PC-9 (cell line): ENCODE results near the gene UBASH3A.

ENCODE experiments used
- CTCF ChIP-seq: fragments of 200-600 bp; sonication (generic); conservative IDR thresholded peaks from 2 replicates; pipeline ENCODE4 v1.6.1; 2017; ENCODE audit warnings: mixed run types, antibody characterized with exemption, mild to moderate bottlenecking, moderate library complexity
- EZH2 ChIP-seq: fragments of 200-600 bp; sonication (generic); IDR thresholded peaks from 2 replicates; pipeline ENCODE4 v1.8.0; 2017; ENCODE audit warnings: antibody characterized with exemption, low read depth

DNA sequence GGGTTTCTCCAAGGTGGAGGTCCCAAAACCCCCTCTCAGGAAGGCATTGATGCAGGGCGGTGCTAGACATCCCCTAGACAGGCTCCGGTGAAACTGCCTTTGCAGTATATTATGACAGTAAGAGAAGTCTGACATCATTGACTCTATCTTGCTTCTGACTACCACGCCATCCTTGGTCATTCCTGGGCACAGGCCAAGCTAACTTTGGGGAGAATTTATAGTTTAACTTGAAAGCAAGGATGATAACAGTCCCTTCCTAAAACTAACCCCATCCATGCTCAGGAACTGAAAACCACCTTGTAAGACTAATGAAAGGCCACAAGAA lies 62.1 kb downstream of the UBASH3A start:
- no peak for TF ChIP-seq CTCF
- no peak for TF ChIP-seq EZH2
